HS-27A (cell line): ENCODE data around the gene LYPD5.

Experiments used
- DNase-seq: peaks from one replicate; pipeline ENCODE4 v3.0.0-alpha.2; 2012; ENCODE audit warnings: low read depth, missing footprints

LYPD5 gene

GRCh38 chr19:43804432-43804831 is 2.2 kb upstream of the LYPD5 start:
- no peak for DNase-seq

GRCh38 chr19:43799502-43800142 is 2.6 kb downstream of the LYPD5 start:
- no peak for DNase-seq

- DNase-seq, result no peak
Observed at GRCh38 chr19:43798546-43799409, 3.5 kb downstream of the LYPD5 start.

- DNase-seq, result no peak
Observed at GRCh38 chr19:43798026-43798545, 4.2 kb downstream of the LYPD5 start.

- DNase-seq, result no peak
Observed at GRCh38 chr19:43797556-43797955, 4.7 kb downstream of the LYPD5 start.

GRCh38 chr19:43797118-43797517 is 5.1 kb downstream of the LYPD5 start:
- DNase-seq, result no peak

GRCh38 chr19:43790587-43790986 is 11.7 kb downstream of the LYPD5 start:
- DNase-seq, result no peak

GRCh38 chr19:43789029-43789428 is 13.2 kb downstream of the LYPD5 start:
- DNase-seq, result no peak

- DNase-seq, result no peak
Observed at GRCh38 chr19:43786665-43787064, 15.6 kb downstream of the LYPD5 start.

- DNase-seq, result peak; percentile 74
Observed at GRCh38 chr19:43784981-43785808, 17.1 kb downstream of the LYPD5 start.

GRCh38 chr19:43784241-43784980 is 17.8 kb downstream of the LYPD5 start:
- DNase-seq, result peak; percentile 80

- no peak for DNase-seq
Observed at GRCh38 chr19:43783636-43784035, 18.6 kb downstream of the LYPD5 start.

GRCh38 chr19:43782689-43783231 is 19.5 kb downstream of the LYPD5 start:
- DNase-seq, result no peak

- DNase-seq, result no peak
Observed at GRCh38 chr19:43782311-43782660, 20.0 kb downstream of the LYPD5 start.

- DNase-seq, result no peak
Observed at GRCh38 chr19:43781630-43782310, 20.5 kb downstream of the LYPD5 start.

- no peak for DNase-seq
Observed at GRCh38 chr19:43780706-43781525, 21.3 kb downstream of the LYPD5 start, which contains the start of gene KCNN4. TSS of gene KCNN4 (minus strand) at chr19:43780973. CDS start at chr19:43780861, 112 bp downstream.

- no peak for DNase-seq
Observed at GRCh38 chr19:43779820-43780219, 22.4 kb downstream of the LYPD5 start.

- DNase-seq, result no peak
Observed at GRCh38 chr19:43779147-43779819, 23.0 kb downstream of the LYPD5 start.

GRCh38 chr19:43778651-43779050 is 23.6 kb downstream of the LYPD5 start:
- no peak for DNase-seq
